Osteocyte (in vitro differentiated cells): ENCODE results near the gene MTA3. TPM values are rescaled to one million over a fixed set of nuclear protein-coding genes. Genes with fewer than 3 reads are reported as not detected.

Experiments used
- DNase-seq: peaks from one replicate; pipeline ENCODE4 v3.0.0; 2021; ENCODE audit warnings: mixed read lengths; ENCODE audit not compliant: unreplicated experiment; ENCODE audit errors: extremely low spot score
- H3K27ac Mint-ChIP-seq: one replicate; pipeline ENCODE4 v1.8.0; 2021; ENCODE audit warnings: mild to moderate bottlenecking, mixed read lengths; ENCODE audit not compliant: unreplicated experiment
- H3K27me3 Mint-ChIP-seq: one replicate; pipeline ENCODE4 v1.8.0; 2021; ENCODE audit warnings: mixed read lengths; ENCODE audit not compliant: unreplicated experiment
- H3K36me3 Mint-ChIP-seq: one replicate; pipeline ENCODE4 v1.8.0; 2021; ENCODE audit warnings: mixed read lengths; ENCODE audit not compliant: unreplicated experiment
- H3K4me1 Mint-ChIP-seq: one replicate; pipeline ENCODE4 v1.8.0; 2021; ENCODE audit warnings: mixed read lengths; ENCODE audit not compliant: unreplicated experiment
- H3K4me3 Mint-ChIP-seq: one replicate; pipeline ENCODE4 v1.8.0; 2021; ENCODE audit warnings: mild to moderate bottlenecking, moderate library complexity, mixed read lengths; ENCODE audit not compliant: unreplicated experiment
- H3K9me3 Mint-ChIP-seq: one replicate; pipeline ENCODE4 v1.8.0; 2021; ENCODE audit warnings: mixed read lengths; ENCODE audit not compliant: unreplicated experiment
- CTCF ChIP-seq: fragments of 200-600 bp; sonication (generic); IDR thresholded peaks from 2 replicates; pipeline ENCODE4 v1.5.0; 2021; ENCODE audit warnings: antibody characterized with exemption, mild to moderate bottlenecking, moderate library complexity
- total RNA-seq: library from RNA; stranded (reverse); gene quantifications from 2 replicates; pipeline ENCODE4 v1.2.1, GENCODE V29; 2021

Gene MTA3
- total RNA-seq, 1 donor from 2014 or later = 49.2 TPM

GRCh38 chr2:42714686-42715085, 146.3 kb downstream of the MTA3 start:
- Mint-ChIP-seq H3K9me3 (no peaks in the 10 kb centered on the region), H3K27ac (no peak overlapping the region), H3K36me3 (peaks cover 8% of the 10 kb centered on the region), H3K4me1 (no peaks in the 10 kb centered on the region), H3K27me3 (no peaks in the 10 kb centered on the region), H3K4me3 (no peak overlapping the region)
- DNase-seq = no peak
- no peak for TF ChIP-seq CTCF

GRCh38 chr2:42721898-42722297, 153.5 kb downstream of the MTA3 start:
- DNase-seq = no peak
- H3K4me3 Mint-ChIP-seq = no peak overlapping the region
- H3K9me3 Mint-ChIP-seq = no peaks in the 10 kb centered on the region
- H3K27me3 Mint-ChIP-seq = no peaks in the 10 kb centered on the region
- H3K36me3 Mint-ChIP-seq = no peaks in the 10 kb centered on the region
- H3K27ac Mint-ChIP-seq = no peak overlapping the region
- TF ChIP-seq CTCF = no peak
- no peaks in the 10 kb centered on the region for H3K4me1 Mint-ChIP-seq

GRCh38 chr2:42722320-42723190, 154.1 kb downstream of the MTA3 start:
- Mint-ChIP-seq H3K27me3 (no peaks in the 10 kb centered on the region), H3K4me1 (no peaks in the 10 kb centered on the region), H3K4me3 (no peak overlapping the region), H3K27ac (peak overlapping the region; percentile 12), H3K9me3 (no peaks in the 10 kb centered on the region), H3K36me3 (peaks cover 4% of the 10 kb centered on the region)
- no peak for TF ChIP-seq CTCF
- no peak for DNase-seq

GRCh38 chr2:42723465-42723864, 155.0 kb downstream of the MTA3 start:
- H3K27ac Mint-ChIP-seq = no peak overlapping the region
- no peaks in the 10 kb centered on the region for H3K27me3 Mint-ChIP-seq

More at GRCh38 chr2:42723465-42723864, 155.0 kb downstream of the MTA3 start:
- no peak for DNase-seq
- Mint-ChIP-seq H3K36me3 (peaks cover 5% of the 10 kb centered on the region), H3K4me3 (no peak overlapping the region), H3K4me1 (no peaks in the 10 kb centered on the region), H3K9me3 (no peaks in the 10 kb centered on the region)
- no peak for TF ChIP-seq CTCF
